Esophagus squamous epithelium (tissue), 4 donors: ENCODE results near the gene CPLANE2.

Experiments used
- POLR2A ChIP-seq, 4 donors: fragments of 450-650 bp; IDR thresholded peaks; one replicate each; pipeline ENCODE4 v1.6.1; 2017; ENCODE audit warnings: antibody characterized with exemption in 4 of 4, mild to moderate bottlenecking in 4 of 4, moderate library complexity in 3 of 4
- TF ChIP-seq, protein P1 (sequence below), 6 experiments: fragments of 450-650 bp in 4 of 6; fragments of 200-600 bp in 2 of 6; sonication (generic) in 2 of 6; IDR thresholded peaks; one replicate each; pipeline ENCODE4 v1.5.1; 2016 to 2019; ENCODE audit warnings: antibody characterized with exemption in 6 of 6, mild to moderate bottlenecking in 4 of 6, moderate library complexity in 4 of 6

DNA sequence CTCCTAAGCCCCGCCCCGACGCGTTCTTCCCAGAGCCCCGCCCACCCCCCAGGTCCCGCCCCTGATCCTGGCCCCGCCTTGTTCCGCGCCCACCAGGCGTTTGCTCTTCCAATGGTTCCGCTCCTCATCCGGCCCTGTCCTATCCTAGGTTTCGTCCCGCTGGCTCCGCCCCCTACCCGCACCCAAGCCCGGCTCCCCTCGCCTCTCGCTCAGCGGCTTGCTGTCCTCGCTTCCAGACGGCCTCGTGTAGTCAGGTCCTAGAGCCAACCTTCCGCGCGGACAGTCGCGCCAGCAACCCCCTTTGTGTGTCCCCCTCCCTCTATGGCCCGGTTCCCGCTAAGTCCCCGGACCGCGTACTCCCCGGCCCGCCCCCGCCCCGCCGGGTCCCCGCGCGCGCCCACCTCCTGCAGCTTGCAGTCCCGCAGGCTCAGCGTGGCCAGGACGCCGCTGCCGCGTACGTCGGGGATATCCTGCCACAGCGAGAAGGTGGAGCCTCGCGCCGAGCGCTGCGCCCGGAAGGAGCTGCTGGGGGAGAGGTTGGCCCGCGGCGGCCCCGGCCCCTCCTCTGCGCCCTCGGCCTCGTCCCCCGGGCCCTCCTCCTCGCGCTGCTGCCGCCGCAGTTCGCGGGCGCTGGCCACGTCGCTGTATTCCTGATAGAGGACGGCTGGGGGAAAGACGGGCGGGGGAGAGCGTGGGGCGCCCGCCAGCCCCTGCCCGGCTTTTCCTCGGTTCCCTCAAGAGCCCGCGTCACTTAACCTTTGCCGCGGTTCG, 30.3 kb downstream of the CPLANE2 start:
- TF ChIP-seq, protein P1, sequence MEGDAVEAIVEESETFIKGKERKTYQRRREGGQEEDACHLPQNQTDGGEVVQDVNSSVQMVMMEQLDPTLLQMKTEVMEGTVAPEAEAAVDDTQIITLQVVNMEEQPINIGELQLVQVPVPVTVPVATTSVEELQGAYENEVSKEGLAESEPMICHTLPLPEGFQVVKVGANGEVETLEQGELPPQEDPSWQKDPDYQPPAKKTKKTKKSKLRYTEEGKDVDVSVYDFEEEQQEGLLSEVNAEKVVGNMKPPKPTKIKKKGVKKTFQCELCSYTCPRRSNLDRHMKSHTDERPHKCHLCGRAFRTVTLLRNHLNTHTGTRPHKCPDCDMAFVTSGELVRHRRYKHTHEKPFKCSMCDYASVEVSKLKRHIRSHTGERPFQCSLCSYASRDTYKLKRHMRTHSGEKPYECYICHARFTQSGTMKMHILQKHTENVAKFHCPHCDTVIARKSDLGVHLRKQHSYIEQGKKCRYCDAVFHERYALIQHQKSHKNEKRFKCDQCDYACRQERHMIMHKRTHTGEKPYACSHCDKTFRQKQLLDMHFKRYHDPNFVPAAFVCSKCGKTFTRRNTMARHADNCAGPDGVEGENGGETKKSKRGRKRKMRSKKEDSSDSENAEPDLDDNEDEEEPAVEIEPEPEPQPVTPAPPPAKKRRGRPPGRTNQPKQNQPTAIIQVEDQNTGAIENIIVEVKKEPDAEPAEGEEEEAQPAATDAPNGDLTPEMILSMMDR (IDR thresholded peaks at IDR 0.05) = no peak
- peak in 2 of 4 donors; percentile 36 to 75 for TF ChIP-seq POLR2A (IDR thresholded peaks at IDR 0.05)
